ENCODE results near the gene TAS1R2.

DNA sequence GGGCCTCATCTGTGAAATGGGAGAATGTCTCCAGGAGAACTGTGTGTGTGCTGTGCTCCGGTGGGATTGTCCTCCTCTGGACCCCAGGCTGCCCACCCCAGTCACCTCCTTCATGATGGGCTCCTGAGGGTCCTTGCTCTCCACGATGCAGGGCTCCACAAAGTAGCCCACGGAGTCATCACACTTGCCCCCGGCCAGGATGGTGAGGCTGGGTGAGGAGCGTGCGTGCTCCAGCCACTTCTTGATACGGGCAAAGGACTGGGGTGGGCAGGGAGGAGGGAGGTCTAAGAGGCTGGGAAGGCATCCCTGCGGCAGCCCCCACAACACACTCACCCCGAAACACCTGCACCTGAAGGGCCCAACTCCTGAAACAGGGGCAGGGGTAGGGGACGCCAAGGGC is 16.8 kb upstream of the TAS1R2 start:
- TF ChIP-seq ZNF274 (IDR thresholded peaks at IDR 0.05; ENCODE audit: low read depth, low read length) (no peak), SUZ12 (IDR thresholded peaks at IDR 0.05; ENCODE audit: extremely low read depth, insufficient read depth, insufficient read length) (no peak), YY1 (IDR thresholded peaks at IDR 0.05; ENCODE audit: insufficient read depth, insufficient read length) (no peak)
